Activated CD4-positive, alpha-beta T cell treated with anti-CD3 and anti-CD28 coated beads, Interleukin-2, amount 50 U/mL, for 4 hours (primary cell): Measurements from ENCODE around the gene PITX1.
"Not testable (repeated sequence)": the region's sequence is repeated elsewhere in the genome, so short reads cannot be mapped to it uniquely, and the experiment has no call there.

ENCODE experiments used
- DNase-seq, 2 experiments: peaks; one replicate each; pipeline ENCODE4 v3.0.0-alpha.2; 2020

The PITX1 gene

DNA sequence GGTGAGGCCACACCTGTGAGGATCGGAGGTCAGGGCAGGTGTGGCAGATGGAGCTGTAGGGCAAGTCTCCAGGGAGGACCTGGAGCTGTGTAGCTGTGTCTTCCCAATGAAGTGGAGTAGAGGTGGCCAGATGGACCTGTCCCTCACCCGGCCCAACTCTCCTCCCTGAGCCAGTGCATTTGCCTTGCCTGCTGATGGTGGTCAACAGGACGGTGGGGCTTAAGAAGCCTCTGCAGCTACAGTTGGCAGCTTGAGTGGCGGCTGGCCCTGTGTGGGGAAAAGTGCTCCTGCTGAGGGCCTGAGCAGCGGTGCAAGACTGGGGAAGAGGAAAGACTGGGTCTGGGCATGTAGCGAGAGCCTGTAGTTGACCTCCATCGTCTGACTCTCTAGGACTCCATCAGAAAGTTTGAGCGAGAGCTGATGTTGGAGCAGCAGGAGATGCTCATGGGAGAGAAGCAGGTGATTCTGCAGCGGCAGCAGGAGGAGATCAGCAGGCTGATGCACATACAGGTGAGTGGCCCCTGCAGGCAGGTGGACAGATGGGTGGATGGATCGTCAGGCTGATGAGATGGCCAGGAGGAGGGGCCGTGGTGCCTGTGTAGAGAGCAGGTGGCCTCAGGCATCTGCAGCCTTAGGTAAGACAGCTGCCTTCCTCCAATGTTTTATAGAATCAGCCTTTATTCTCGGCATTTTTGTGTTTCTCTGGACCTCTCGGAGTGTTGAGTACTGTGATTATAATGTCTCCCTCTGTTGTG is 24.9 kb downstream of the PITX1 start:
- no peak for DNase-seq

DNA sequence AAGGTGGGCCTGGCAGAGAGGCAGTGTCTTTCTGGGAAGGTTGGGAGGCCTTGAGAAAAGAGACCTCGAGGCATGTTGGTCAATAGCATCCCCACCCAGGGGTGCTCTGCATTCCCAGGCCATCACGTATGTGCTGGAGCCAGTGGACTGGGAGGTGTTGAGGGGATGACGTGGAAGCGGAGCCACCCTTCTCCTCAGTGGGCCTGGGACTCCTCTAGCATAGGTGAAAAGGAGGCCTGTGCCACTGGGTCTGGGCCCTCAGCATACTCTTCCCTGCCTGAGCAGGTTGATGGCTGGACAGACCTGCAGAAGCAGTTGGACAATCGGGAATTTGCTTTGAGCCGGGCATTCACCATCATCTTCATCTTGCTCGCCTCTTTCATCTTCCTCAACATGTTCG is 25.5 kb downstream of the PITX1 start:
- DNase-seq: no peak

DNA sequence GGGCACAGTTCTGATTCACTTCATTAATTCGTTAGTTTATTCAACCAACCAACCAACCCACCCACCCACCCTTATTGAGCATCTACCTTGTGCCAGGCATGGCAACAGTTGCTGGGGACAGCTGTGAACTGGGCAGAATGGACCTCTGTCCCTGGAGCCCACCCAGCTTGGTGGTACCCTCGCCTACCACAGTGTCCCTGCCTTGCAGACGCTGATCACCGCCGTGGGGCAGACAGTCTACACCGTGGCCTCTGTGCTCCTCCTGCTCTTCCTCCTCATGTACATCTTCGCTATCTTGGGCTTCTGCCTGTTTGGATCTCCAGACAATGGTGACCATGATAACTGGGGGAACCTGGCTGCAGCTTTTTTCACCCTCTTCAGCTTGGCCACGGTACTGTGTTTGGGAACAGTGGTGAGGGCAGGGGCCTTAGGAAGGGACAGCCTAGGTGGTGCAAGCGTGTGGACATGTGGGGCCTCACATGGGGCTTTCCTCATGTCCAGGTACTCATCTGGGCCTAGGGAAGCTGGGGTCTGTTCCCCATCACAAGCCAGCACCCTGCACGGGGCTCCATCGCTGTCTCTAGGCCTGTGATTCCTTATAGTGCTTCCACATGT is 26.2 kb downstream of the PITX1 start:
- no peak for DNase-seq

DNA sequence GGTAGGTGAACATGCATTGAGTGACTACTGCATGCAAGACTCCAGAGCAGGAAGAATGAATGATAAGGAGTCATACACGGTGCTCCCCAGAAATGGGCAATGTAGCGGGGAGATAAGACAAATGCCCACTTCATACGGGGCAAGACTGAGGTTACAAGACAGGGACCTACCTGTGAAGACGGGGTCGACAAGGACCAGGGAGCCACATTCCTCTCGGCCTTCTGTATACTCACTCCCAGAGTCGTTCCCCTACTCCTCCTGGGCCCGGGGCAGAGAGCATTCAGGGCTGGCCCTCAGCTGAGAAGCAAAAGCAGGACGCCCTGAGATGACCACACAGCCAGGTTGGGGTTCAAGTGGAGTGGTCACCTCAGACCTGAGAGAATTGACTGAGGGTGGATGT is 26.7 kb downstream of the PITX1 start:
- DNase-seq: no peak

DNA sequence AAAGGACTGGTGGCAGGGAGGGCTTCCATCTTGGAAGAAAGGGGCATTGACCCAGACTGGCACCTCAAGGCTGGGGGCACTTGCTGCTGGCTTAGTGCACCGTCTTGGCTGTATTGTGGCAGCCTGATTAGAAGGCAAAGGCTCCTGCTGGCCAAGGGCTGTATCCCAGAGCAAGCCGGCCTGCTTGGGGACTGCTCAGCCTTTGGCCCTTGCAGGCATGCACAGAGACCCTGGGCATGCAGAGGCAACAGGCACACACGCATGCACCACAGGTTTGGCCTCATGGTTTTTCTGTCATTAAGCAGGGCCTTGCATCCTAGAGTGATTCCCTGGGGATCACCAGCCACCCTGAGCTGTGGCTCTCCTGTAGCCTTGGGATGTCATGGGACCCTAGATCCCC is 29.0 kb downstream of the PITX1 start:
- DNase-seq: no peak

DNA sequence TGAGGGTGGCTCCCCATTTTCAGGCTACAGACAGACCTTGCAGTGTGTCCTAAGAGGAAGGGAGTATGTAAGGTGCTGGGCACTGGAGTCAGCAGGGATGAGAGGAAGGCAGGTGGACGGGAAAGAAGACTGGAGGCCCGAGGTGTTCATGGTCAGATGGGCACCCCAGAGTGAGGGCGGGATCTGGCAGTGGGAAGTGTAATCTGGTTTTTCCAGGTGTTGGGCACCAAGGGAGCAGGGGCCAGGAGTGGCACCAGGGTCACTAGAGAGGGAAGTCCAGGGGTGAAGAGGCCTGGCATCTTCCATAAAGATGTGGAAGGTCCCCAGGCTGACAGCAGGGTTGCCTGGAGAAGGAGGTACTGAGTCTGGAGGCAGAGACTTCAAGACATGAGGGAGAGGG is 29.7 kb downstream of the PITX1 start:
- no peak for DNase-seq

DNA sequence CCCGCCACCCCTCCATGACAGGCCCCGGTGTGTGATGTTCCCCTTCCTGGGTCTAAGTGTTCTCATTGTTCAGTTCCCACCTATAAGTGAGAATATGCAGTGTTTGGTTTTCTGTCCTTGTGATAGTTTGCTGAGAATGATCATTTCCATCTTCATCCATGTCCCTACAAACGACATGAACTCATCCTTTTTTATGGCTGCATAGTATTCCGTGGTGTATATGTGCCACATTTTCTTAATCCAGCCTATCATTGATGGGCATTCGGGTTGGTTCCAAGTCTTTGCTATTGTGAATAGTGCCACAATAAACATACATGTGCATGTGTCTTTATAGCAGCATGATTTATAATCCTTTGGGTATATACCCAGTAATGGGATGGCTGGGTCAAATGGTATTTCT is 36.0 kb downstream of the PITX1 start:
- DNase-seq: not testable (repeated sequence)

DNA sequence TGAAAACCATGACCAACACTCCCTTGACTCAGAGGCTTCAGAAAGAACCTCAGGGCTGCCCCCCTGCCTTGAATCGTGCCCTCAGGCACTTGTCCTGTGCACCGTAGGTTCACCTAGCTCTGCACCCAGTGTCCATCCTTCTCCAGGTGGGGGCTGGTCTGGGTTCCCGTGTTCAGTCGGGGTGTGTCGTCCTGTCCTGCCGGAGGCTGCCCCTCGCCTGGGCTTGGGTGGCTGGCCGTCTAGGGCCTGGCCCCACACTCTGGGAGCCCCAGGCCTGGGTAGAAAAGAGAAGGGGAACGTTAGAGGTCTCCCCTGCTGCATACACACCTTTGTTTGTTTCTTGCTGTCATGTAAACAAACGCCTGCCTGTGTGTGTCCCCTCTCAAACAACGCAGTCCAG is 37.0 kb downstream of the PITX1 start:
- DNase-seq: no peak

DNA sequence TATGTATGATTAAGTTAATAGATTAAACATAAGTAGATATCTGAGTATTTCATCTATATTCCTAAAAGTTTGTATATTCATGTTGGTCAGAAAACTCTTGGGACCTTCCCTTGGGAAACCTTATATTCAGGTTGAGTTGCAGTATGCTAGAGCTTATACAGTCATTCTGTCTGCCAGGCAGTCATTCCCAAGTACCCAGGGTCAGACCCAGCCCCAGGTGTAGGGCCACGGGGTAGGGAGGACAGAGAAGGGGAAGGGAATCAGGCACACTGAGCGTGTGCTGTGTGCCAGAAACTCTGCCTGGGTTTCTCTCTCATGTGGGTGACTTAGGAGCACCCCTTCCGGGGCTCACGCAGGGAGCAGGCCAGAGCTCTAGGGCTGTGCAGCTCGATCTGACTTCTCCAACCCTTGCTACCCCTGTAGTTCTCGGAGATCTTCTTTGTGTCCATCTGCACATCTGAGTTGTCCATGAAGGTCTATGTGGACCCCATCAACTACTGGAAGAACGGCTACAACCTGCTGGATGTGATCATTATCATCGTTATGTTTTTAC is 38.1 kb downstream of the PITX1 start:
- DNase-seq: no peak

DNA sequence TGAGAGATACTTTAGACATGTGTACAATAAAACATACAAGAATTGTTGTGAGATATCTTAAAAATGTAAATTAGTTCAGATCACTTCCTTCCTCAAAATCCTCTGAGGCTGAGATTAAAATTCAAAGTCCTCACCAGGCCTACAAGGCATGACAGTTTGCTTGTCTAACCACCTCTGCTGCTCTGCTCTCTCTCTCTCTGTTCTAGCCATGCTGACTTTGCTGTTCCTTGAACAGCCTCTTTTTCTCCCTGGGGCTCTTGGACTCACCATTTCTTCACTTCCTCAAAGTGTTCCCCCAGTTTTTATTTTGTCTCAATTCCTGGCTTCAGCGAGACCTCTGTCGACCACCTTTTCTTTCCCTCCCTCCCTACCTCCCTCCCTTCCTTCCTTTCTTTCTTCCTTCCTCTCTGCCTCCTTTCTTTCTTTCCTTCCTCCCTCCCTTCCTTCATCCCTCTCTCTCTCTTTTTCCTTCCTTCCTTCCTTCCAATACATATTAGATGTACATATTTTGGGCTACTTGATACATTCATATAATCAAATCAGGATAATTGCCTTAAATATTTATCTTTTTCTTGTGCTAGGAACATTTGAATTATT is 39.4 kb downstream of the PITX1 start:
- DNase-seq: no peak

DNA sequence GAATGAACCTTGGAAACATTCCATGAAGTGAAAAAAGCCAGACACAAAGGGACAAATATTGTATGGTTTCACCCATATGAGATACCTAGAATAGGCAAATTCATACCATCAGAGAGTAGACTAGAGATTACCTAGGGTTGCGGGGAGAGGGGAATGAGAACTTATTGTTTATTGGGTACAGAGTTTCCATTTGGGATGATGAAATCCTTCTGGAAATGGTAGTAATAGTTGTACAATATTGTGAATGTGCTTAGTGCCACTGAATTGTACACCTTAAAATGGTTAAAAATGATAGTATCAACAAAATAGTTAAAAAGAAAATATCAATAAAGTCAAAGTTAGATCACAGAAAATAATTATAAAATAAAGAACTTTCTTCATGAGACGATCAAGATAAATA is 40.9 kb downstream of the PITX1 start:
- DNase-seq: no peak

DNA sequence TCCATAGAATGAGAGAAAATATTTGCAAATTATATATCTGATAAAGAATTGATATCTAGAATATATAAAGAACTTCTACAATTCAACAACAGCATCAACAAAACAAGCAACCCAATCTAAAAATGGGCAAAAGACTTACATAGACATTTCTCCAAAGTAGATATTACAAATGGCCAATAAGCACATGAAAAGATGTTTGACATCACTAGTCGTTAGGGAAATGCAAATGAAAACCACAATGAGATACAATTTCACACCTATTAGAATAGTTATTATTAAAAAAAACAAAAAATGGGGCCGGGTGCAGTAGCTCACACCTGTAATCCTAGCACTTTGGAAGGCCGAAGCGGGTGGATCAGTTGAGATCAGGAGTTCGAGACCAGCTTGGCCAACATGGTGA is 41.9 kb downstream of the PITX1 start:
- DNase-seq: no peak

DNA sequence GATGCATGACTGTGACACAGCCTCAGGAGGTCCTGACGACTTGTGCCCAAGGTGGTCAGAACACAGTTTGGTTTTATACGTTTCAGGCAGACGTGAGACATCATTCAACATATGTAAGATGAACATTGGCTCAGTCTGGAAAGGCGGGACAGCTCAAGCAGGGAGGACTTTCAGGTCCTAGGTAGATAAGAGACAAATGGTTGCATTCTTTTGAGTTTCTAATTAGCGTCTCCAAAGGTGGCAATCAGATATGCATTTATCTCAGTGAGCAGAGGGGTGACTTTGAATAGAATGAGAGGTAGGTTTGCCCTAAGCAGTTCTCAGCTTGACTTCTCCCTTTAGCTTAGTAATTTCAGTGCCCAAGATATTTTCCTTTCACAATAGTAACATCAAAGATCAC is 43.8 kb downstream of the PITX1 start:
- DNase-seq: not testable (repeated sequence)

DNA sequence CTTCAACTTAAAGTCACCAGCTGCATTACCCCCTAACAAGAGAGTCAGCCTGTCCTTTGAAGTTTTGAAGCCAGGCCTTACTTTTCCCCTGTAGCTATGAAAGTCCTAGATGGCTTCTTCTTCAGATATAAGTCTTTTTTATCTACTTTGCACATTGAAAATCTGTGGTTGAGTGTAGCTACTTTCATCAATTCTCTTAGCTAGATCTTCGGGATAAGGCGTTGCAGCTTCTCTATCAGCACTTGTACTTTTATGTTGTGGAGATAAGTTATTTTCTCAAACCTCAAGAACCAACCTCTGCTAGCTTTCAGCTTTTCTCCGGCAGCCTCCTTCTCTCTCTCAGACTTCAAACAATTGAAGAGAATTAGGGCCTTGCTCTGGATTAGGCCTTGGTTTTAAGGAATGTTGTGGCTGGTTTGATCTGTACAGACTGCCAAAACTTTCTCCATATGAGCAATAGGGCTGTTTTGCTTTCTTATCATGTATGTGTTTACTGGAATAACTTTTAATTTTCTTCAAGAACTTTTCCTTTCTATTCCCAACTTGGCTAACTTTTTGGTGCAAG is 44.7 kb downstream of the PITX1 start:
- no peak for DNase-seq

DNA sequence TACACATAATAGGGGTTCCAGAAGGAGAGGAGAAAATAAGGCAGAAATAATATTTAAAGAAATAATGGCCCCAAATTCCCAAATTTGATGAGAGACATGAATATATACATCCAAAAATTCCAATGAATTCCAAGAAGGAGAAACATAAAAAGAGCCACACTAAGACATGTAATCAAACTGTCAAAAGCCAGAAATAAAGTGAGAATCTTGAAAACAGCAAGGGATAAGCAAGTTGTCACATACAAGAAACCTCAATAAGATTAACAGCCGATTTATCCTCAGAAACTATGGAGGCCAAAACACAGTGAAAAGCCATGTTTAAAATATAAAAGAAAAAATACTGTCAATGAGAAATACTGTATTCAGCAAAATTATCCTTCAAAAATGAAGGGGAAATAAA is 51.8 kb downstream of the PITX1 start:
- DNase-seq: no peak

DNA sequence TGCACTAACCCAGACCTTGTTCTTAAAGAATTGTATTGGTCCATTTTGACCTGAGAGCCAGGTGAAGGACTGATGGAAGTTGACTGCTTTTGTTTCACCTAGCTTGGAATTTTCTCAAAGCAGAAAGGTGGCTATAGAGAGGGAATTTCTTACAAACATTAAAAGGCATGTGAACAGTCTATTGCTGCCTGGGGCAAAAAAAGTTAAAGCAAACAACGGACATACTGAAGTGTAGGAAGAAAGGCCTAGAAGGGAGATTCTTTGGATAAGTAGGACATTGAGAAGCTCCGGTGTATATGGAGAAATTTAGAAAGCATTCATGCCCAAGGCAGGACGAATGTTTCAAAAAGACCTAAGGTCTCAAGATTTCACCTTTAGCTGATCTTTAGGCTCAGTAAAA is 54.6 kb downstream of the PITX1 start:
- DNase-seq: no peak
